Ascending aorta (tissue), 2 donors: Measurements from ENCODE around the gene VLDLR. TPM values are rescaled to one million over a fixed set of nuclear protein-coding genes. Genes with fewer than 3 reads are reported as not detected.

ENCODE experiments used
- DNase-seq, 2 donors: peaks; one replicate each; pipeline ENCODE4 v3.0.0-alpha.2; 2019; ENCODE audit warnings: low spot score in 2 of 2
- H3K27ac ChIP-seq, 2 donors: fragments of 200-600 bp; sonication (generic); one replicate each; pipeline ENCODE4 v1.5.1; 2016 to 2017; ENCODE audit warnings: mild to moderate bottlenecking in 1 of 2
- H3K27me3 ChIP-seq: fragments of 200-600 bp; sonication (generic); one replicate; pipeline ENCODE4 v1.5.1; 2017
- H3K36me3 ChIP-seq, 2 donors: fragments of 200-600 bp; sonication (generic); one replicate each; pipeline ENCODE4 v1.5.1; 2016
- H3K4me1 ChIP-seq, 2 donors: fragments of 200-600 bp; sonication (generic); one replicate each; pipeline ENCODE4 v1.5.1; 2016 to 2017; ENCODE audit warnings: mild to moderate bottlenecking in 1 of 2
- H3K4me3 ChIP-seq, 2 donors: fragments of 200-600 bp; sonication (generic); one replicate each; pipeline ENCODE4 v1.5.1; 2016 to 2017; ENCODE audit warnings: mild to moderate bottlenecking in 1 of 2
- H3K9me3 ChIP-seq, 2 donors: fragments of 200-600 bp; sonication (generic); one replicate each; pipeline ENCODE4 v1.5.1; 2016
- CTCF ChIP-seq, 3 experiments: fragments of 200-600 bp in 2 of 3; fragments of 450-650 bp in 1 of 3; sonication (generic) in 2 of 3; IDR thresholded peaks; one replicate each; pipeline ENCODE4 v1.5.1; 2016 to 2019; ENCODE audit warnings: antibody characterized with exemption in 3 of 3, mild to moderate bottlenecking in 1 of 3, moderate library complexity in 1 of 3
- intact Hi-C: fragments of 100-400 bp; cut with DNase I; formaldehyde crosslinking; loops from one replicate; pipeline ENCODE4 v1.15.1; 2023
- total RNA-seq: library from RNA; depleted of rRNA; stranded (reverse); fragments of >200 nt; gene quantifications from one replicate; pipeline ENCODE4 v1.1.0, GENCODE V29; 2016

The VLDLR gene
- total RNA-seq, 1 donor from 2014 or later, result 4.9 TPM

- no peaks in the 10 kb centered on the region for H3K4me1 ChIP-seq
- no peak overlapping the region for H3K4me3 ChIP-seq
- no peaks in the 10 kb centered on the region for H3K9me3 ChIP-seq
- H3K27ac ChIP-seq, result no peak overlapping the region
- peaks cover 6 to 13% of the 10 kb centered on the region in 2 donors for H3K36me3 ChIP-seq
- H3K27me3 ChIP-seq, result no peaks in the 10 kb centered on the region
- DNase-seq, result no peak
- no peak for TF ChIP-seq CTCF (IDR thresholded peaks at IDR 0.05)
- intact Hi-C loops, result no loop called here
These were observed 15.8 kb downstream of the VLDLR start for GRCh38 chr9:2637390-2637789.

GRCh38 chr9:2638871-2639673 is 17.5 kb downstream of the VLDLR start:
- Histone ChIP-seq H3K36me3 (peaks cover 11 to 23% of the 10 kb centered on the region in 2 donors), H3K4me3 (no peak overlapping the region), H3K9me3 (no peaks in the 10 kb centered on the region), H3K27ac (no peak overlapping the region), H3K4me1 (no peaks in the 10 kb centered on the region), H3K27me3 (no peaks in the 10 kb centered on the region)
- intact Hi-C loops, result no loop called here
- DNase-seq, result no peak
- TF ChIP-seq CTCF (IDR thresholded peaks at IDR 0.05), result no peak

GRCh38 chr9:2639786-2640185 is 18.2 kb downstream of the VLDLR start:
- Histone ChIP-seq H3K27ac (no peak overlapping the region), H3K4me3 (no peak overlapping the region), H3K4me1 (no peaks in the 10 kb centered on the region), H3K27me3 (no peaks in the 10 kb centered on the region), H3K9me3 (no peaks in the 10 kb centered on the region), H3K36me3 (peaks cover 11 to 28% of the 10 kb centered on the region in 2 donors)
- no peak for DNase-seq
- intact Hi-C loops, result no loop called here
- TF ChIP-seq CTCF (IDR thresholded peaks at IDR 0.05), result no peak

- H3K4me3 ChIP-seq, result no peak overlapping the region
- H3K27ac ChIP-seq, result no peak overlapping the region
- intact Hi-C loops, result no loop called here
- H3K4me1 ChIP-seq, result no peaks in the 10 kb centered on the region
- H3K36me3 ChIP-seq, result peaks cover 11 to 36% of the 10 kb centered on the region in 2 donors
- H3K9me3 ChIP-seq, result no peaks in the 10 kb centered on the region
- DNase-seq, result no peak
- H3K27me3 ChIP-seq, result no peaks in the 10 kb centered on the region
- no peak for TF ChIP-seq CTCF (IDR thresholded peaks at IDR 0.05)
These were observed 19.0 kb downstream of the VLDLR start for GRCh38 chr9:2640570-2640969.

- TF ChIP-seq CTCF (IDR thresholded peaks at IDR 0.05), result no peak
- H3K27me3 ChIP-seq, result no peaks in the 10 kb centered on the region
- H3K27ac ChIP-seq, result no peak overlapping the region
- H3K4me3 ChIP-seq, result no peak overlapping the region
- intact Hi-C loops, result no loop called here
- no peaks in the 10 kb centered on the region for H3K9me3 ChIP-seq
- peaks cover 11 to 37% of the 10 kb centered on the region in 2 donors for H3K36me3 ChIP-seq
- no peak for DNase-seq
- H3K4me1 ChIP-seq, result no peaks in the 10 kb centered on the region
These were observed 19.4 kb downstream of the VLDLR start for GRCh38 chr9:2641033-2641432.
